Peyer's patch (tissue), 4 donors: ENCODE results near the gene ZDHHC22. TPM values are rescaled to one million over a fixed set of nuclear protein-coding genes. Genes with fewer than 3 reads are reported as not detected.

ENCODE experiments used
- DNase-seq, 3 donors: peaks; one replicate each; pipeline ENCODE4 v3.0.0-alpha.2; 2017 to 2019
- H3K27ac ChIP-seq, 4 donors: fragments of 200-600 bp; sonication (generic); one replicate each; pipeline ENCODE4 v1.5.1; 2016 to 2019
- H3K27me3 ChIP-seq, 2 donors: fragments of 200-600 bp; sonication (generic); one replicate each; pipeline ENCODE4 v1.5.1; 2019
- H3K36me3 ChIP-seq, 3 donors: fragments of 200-600 bp; sonication (generic); one replicate each; pipeline ENCODE4 v1.5.1; 2016 to 2019
- H3K4me1 ChIP-seq, 4 donors: fragments of 200-600 bp; sonication (generic); one replicate each; pipeline ENCODE4 v1.5.1; 2016 to 2019
- H3K4me3 ChIP-seq, 4 donors: fragments of 200-600 bp; sonication (generic); 1 replicate in 3 of 4; 2 replicates in 1 of 4; pipeline ENCODE4 v1.5.1; 2016 to 2019; ENCODE audit warnings: mild to moderate bottlenecking in 1 of 4
- H3K9me3 ChIP-seq, 4 donors: fragments of 200-600 bp; sonication (generic); one replicate each; pipeline ENCODE4 v1.5.1; 2016 to 2019; ENCODE audit warnings: mild to moderate bottlenecking in 1 of 4
- CTCF ChIP-seq, 6 experiments: fragments of 450-650 bp in 4 of 6; fragments of 200-600 bp in 2 of 6; sonication (generic) in 1 of 6; IDR thresholded peaks; one replicate each; pipeline ENCODE4 v1.5.1; 2017 to 2019; ENCODE audit warnings: antibody characterized with exemption in 6 of 6, mild to moderate bottlenecking in 3 of 6, moderate library complexity in 1 of 6
- POLR2A ChIP-seq, 2 donors: fragments of 450-650 bp; IDR thresholded peaks; one replicate each; pipeline ENCODE4 v1.5.1; 2017; ENCODE audit warnings: antibody characterized with exemption in 2 of 2, mild to moderate bottlenecking in 2 of 2, moderate library complexity in 2 of 2
- total RNA-seq, 4 donors: library from RNA; depleted of rRNA; stranded (reverse); fragments of >200 nt; gene quantifications; one replicate each; pipeline ENCODE4 v1.1.0, GENCODE V29; 2016

ZDHHC22 gene
- total RNA-seq, 4 donors from 2014 or later: 0.57 TPM; not detected in 3

DNA sequence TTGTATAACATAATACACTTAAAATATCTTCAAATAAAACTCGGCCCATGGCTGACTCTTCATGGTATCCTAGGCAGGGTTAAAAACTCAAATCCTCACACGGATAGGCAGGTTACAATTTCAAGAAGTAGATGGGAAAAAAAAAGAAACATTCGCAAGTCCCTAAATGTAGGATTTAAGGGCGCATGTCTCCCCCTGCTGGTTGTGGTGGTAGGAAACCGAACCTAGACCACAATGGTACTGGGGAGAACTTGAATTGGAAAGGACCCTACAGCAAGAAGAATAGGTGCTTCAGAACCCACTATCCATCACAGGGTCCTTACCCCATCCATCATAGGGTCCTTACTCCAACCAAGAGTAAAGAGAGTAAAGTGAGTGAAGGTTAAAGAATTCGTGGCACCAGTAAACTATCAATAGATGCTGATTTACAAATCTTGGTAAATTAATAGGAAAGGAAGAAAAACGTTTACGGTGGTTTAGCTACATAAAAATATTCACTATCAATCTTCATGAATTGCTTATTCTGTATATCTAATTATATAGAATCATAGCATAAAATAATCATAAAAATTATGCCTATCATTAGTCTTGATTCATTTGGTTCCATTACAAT, 46.8 kb downstream of the ZDHHC22 start:
- Histone ChIP-seq H3K4me1 (peaks cover 0 to 23% (median 9%) of the 10 kb centered on the region in 4 donors), H3K4me3 (no peak overlapping the region), H3K36me3 (no peaks in the 10 kb centered on the region), H3K27ac (no peak overlapping the region), H3K27me3 (no peaks in the 10 kb centered on the region), H3K9me3 (peaks cover 0 to 14% (median 2%) of the 10 kb centered on the region in 4 donors)
- DNase-seq: peak; percentile 74 to 92 (median 80)
- no peak for TF ChIP-seq POLR2A (IDR thresholded peaks at IDR 0.05)
- TF ChIP-seq CTCF (IDR thresholded peaks at IDR 0.05): peak in 5 of 6 experiments; percentile 72 to 83 (median 77)

DNA sequence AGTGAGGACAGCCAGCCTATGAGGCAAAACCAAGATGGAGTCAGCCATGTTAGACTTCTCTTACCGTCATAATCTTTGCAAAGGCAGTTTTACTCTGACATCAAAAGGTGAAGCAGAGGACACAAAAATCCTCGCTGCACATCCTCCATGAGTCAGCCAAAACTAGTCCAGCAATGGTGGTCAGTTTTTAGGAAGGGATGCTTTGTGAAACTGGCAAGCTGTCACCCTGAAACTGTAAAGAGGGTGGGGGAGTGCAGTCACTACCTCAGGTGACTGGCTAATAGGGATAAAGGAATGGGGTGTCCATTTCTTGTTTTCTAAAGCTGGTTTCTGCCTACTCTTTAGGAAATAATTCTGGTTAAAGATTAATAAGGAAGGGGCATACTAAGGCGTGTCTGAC, 48.9 kb downstream of the ZDHHC22 start:
- Histone ChIP-seq H3K27ac (no peak overlapping the region), H3K27me3 (no peaks in the 10 kb centered on the region), H3K36me3 (no peaks in the 10 kb centered on the region), H3K4me1 (peaks cover 0 to 16% (median 3%) of the 10 kb centered on the region in 4 donors), H3K9me3 (peaks cover 0 to 14% (median 2%) of the 10 kb centered on the region in 4 donors), H3K4me3 (no peak overlapping the region)
- no peak for TF ChIP-seq CTCF (IDR thresholded peaks at IDR 0.05)
- no peak for TF ChIP-seq POLR2A (IDR thresholded peaks at IDR 0.05)
- DNase-seq: no peak

- no peak overlapping the region for H3K4me3 ChIP-seq
- H3K36me3 ChIP-seq: no peaks in the 10 kb centered on the region
- H3K27ac ChIP-seq: no peak overlapping the region
- H3K27me3 ChIP-seq: no peaks in the 10 kb centered on the region
- H3K4me1 ChIP-seq: peaks cover 0 to 6% (median 0%) of the 10 kb centered on the region in 4 donors
- no peak for DNase-seq
- H3K9me3 ChIP-seq: peaks cover 0 to 14% (median 2%) of the 10 kb centered on the region in 4 donors
- TF ChIP-seq POLR2A (IDR thresholded peaks at IDR 0.05) (no peak), CTCF (IDR thresholded peaks at IDR 0.05) (no peak)
Observed at GRCh38 chr14:77091518-77091917, 50.1 kb downstream of the ZDHHC22 start.

DNA sequence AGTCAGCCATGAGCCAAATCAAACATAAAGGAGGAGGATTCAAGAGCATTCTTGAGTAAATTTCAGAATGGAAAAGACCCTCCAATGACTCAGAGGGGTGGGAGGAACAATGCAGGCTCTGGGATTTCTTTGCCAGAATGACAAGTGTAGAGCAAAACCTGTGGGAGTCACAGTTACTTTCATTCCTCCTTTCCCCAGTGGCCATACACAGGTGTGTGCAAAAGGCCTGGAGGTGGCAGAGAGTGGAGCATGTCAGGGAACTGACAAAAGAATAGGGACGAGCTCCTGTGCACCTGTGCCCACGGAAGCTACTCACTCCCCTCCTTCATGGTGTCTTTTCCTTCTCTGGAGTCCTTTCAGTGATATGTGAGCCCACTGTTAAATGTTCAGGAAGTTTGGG, 52.9 kb downstream of the ZDHHC22 start:
- no peak overlapping the region for H3K4me3 ChIP-seq
- H3K27ac ChIP-seq: peak overlapping the region in 2 of 4 donors; percentile 36 to 60

GRCh38 chr14:77088219-77088618, 53.4 kb downstream of the ZDHHC22 start:
- DNase-seq: peak in 2 of 3 donors; percentile 65 to 83

More for the DNA sequence above, 52.9 kb downstream of the ZDHHC22 start:
- H3K4me1 ChIP-seq: no peaks in the 10 kb centered on the region
- peaks cover 0 to 14% (median 2%) of the 10 kb centered on the region in 4 donors for H3K9me3 ChIP-seq
- no peaks in the 10 kb centered on the region for H3K36me3 ChIP-seq
- no peak for TF ChIP-seq CTCF (IDR thresholded peaks at IDR 0.05)
- no peak for TF ChIP-seq POLR2A (IDR thresholded peaks at IDR 0.05)
- no peaks in the 10 kb centered on the region for H3K27me3 ChIP-seq
- DNase-seq: no peak

More at GRCh38 chr14:77088219-77088618, 53.4 kb downstream of the ZDHHC22 start:
- peak overlapping the region in 2 of 4 donors; percentile 36 to 60 for H3K27ac ChIP-seq
- H3K36me3 ChIP-seq: no peaks in the 10 kb centered on the region
- H3K4me3 ChIP-seq: no peak overlapping the region
- H3K27me3 ChIP-seq: no peaks in the 10 kb centered on the region
- no peaks in the 10 kb centered on the region for H3K4me1 ChIP-seq
- H3K9me3 ChIP-seq: peaks cover 0 to 14% (median 2%) of the 10 kb centered on the region in 4 donors
- no peak for TF ChIP-seq CTCF (IDR thresholded peaks at IDR 0.05)
- no peak for TF ChIP-seq POLR2A (IDR thresholded peaks at IDR 0.05)
